ENCODE data around the gene ZNF77.

- TF ChIP-seq POLR2AphosphoS5 (IDR thresholded peaks at IDR 0.05; ENCODE audit: borderline replicate concordance, low read depth, low read length) (no peak), EZH2 (IDR thresholded peaks at IDR 0.05) (no peak)
Measured at GRCh38 chr19:2912306-2912705, 32.5 kb downstream of the ZNF77 start.

All from SK-N-MC (cell line).